Measurements from ENCODE around the gene ZSCAN5B.

DNA sequence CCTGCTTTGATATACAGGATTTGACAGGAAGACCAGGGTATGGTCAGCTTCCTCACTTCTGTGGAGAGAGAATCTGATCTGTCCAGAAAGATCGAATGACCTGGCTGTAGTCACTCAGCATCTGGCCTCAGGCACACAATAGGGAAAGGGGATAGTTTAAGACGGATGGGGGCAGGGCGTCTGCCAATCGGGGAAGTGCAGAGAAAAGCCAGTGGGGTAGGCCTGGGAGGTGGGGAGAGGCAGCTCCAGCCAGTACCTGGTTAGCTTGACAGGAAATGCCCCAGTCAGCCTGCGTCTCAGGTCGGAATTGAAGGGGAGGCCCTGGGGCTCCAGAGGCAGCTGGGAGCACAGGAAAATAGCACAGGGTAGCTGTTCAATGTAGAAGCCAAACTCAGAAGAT, 44.1 kb downstream of the ZSCAN5B start:
- TF ChIP-seq CTCF (IDR thresholded peaks at IDR 0.05) (no peak), GABPB1 (CRISPR knock-in tag; IDR thresholded peaks at IDR 0.05) (no peak), ZNF396 (CRISPR knock-in tag; IDR thresholded peaks at IDR 0.05; ENCODE audit: borderline replicate concordance) (no peak), NR1H2 (CRISPR knock-in tag; IDR thresholded peaks at IDR 0.05) (no peak), E2F4 (CRISPR knock-in tag; IDR thresholded peaks at IDR 0.05; ENCODE audit: borderline replicate concordance, low read depth) (no peak), ZNF423 (CRISPR knock-in tag; IDR thresholded peaks at IDR 0.05) (no peak), ATF3 (CRISPR knock-in tag; conservative IDR thresholded peaks at IDR 0.05) (no peak)
- TF ChIP-seq, protein P1, sequence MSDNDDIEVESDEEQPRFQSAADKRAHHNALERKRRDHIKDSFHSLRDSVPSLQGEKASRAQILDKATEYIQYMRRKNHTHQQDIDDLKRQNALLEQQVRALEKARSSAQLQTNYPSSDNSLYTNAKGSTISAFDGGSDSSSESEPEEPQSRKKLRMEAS (CRISPR knock-in tag; IDR thresholded peaks at IDR 0.05), result no peak
- TF ChIP-seq, protein P2, sequence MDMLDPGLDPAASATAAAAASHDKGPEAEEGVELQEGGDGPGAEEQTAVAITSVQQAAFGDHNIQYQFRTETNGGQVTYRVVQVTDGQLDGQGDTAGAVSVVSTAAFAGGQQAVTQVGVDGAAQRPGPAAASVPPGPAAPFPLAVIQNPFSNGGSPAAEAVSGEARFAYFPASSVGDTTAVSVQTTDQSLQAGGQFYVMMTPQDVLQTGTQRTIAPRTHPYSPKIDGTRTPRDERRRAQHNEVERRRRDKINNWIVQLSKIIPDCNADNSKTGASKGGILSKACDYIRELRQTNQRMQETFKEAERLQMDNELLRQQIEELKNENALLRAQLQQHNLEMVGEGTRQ (CRISPR knock-in tag; IDR thresholded peaks at IDR 0.05), result no peak

Measured in WTC11 (cell line).